HL-60 (cell line): ENCODE results near the gene PRDX3.

Experiments used
- DNase-seq, 2 experiments: peaks; one replicate each; pipeline ENCODE4 v3.0.0-alpha.2; 2010 to 2020; ENCODE audit warnings: low read depth in 1 of 2, low spot score in 1 of 2
- H3K27ac ChIP-seq: fragments of 250-450 bp; sonication (Bioruptor Pico); replicated peaks from 2 replicates; pipeline ENCODE4 v1.5.1; 2020; ENCODE audit warnings: mild to moderate bottlenecking, moderate library complexity
- H3K27me3 ChIP-seq: fragments of 250-450 bp; sonication (Bioruptor Pico); 2 replicates; pipeline ENCODE4 v1.5.1; 2021; ENCODE audit warnings: mild to moderate bottlenecking, moderate library complexity; ENCODE audit not compliant: insufficient read depth, poor library complexity, severe bottlenecking
- H3K4me3 ChIP-seq: replicated peaks from 2 replicates; pipeline ENCODE4 v1.5.1; 2011; ENCODE audit warnings: mild to moderate bottlenecking, control low read depth, low read length; ENCODE audit not compliant: insufficient read depth
- GABPA ChIP-seq: IDR thresholded peaks from 2 replicates; pipeline ENCODE4 v1.6.1; 2012; ENCODE audit warnings: low read depth
- POLR2AphosphoS5 ChIP-seq: IDR thresholded peaks from 2 replicates; pipeline ENCODE4 v1.6.1; 2012; ENCODE audit warnings: low read depth
- SPI1 ChIP-seq: IDR thresholded peaks from 2 replicates; pipeline ENCODE4 v1.6.1; 2012; ENCODE audit warnings: low read depth, mild to moderate bottlenecking, borderline replicate concordance
- TF ChIP-seq, protein P1 (sequence below): IDR thresholded peaks from one replicate; pipeline ENCODE4 v1.5.1; 2011; ENCODE audit warnings: low read length, control low read depth, inconsistent platforms; ENCODE audit not compliant: insufficient read depth
- TF ChIP-seq, protein P2 (sequence below): IDR thresholded peaks from 2 replicates; pipeline ENCODE4 v1.6.1; 2012; ENCODE audit warnings: low read depth; ENCODE audit not compliant: insufficient replicate concordance

Gene PRDX3

DNA sequence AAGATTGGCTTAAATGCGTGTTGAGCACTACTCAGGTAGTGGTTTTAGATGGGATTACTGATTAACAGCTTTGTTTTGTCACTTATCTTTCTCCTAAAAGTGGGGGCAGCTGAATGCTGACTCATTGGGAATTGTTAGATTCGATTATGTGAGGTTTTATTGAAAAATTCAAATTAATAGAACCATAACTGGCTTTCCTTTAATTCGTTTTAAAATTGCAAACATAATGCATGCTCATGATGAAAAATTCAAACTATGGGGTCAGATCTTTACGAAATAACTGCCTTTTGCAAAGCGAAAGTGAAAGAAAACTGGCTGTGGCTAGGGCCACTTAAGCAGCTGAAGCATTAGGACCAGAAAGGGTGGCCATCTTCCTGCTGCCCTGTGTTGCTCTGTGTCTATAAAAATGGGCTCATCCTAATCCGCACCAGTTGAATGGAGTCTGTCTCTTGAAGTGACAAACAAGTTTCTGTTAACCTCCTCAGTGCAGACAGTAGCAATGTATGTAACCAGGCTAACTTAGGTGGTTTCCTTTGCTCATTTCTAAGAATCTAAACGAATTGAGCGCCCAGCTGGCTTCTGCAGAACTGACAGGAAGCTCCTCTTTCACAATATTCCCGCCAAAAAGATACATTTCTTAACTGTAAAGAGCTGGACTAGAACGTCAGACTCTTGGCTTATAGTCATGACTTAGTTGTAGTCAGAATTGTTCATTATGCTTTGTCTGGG lies 46.9 kb downstream of the PRDX3 start:
- Histone ChIP-seq H3K27ac (peak overlapping the region; percentile 97), H3K27me3 (no peaks in the 10 kb centered on the region)

DNA sequence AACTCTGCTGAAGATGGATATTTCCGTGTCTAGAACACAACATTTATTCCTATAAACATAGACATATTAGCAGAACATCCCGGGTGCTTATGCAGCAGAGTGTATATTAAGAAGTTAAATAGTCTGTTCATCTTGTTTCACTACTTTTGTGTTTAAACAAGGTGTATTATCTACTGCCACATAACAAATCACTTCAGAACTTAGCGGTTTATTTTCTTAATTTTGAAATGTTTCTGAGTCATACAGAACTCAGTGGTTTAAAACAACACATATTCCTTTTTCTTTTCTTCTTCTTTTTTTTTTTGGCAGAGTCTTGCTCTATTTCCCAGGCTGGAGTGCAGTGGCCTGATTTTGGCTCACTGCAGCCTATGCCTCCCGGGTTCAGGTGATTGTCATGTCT lies 48.9 kb downstream of the PRDX3 start:
- TF ChIP-seq, protein P1, sequence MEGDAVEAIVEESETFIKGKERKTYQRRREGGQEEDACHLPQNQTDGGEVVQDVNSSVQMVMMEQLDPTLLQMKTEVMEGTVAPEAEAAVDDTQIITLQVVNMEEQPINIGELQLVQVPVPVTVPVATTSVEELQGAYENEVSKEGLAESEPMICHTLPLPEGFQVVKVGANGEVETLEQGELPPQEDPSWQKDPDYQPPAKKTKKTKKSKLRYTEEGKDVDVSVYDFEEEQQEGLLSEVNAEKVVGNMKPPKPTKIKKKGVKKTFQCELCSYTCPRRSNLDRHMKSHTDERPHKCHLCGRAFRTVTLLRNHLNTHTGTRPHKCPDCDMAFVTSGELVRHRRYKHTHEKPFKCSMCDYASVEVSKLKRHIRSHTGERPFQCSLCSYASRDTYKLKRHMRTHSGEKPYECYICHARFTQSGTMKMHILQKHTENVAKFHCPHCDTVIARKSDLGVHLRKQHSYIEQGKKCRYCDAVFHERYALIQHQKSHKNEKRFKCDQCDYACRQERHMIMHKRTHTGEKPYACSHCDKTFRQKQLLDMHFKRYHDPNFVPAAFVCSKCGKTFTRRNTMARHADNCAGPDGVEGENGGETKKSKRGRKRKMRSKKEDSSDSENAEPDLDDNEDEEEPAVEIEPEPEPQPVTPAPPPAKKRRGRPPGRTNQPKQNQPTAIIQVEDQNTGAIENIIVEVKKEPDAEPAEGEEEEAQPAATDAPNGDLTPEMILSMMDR, result no peak
- TF ChIP-seq, protein P2, sequence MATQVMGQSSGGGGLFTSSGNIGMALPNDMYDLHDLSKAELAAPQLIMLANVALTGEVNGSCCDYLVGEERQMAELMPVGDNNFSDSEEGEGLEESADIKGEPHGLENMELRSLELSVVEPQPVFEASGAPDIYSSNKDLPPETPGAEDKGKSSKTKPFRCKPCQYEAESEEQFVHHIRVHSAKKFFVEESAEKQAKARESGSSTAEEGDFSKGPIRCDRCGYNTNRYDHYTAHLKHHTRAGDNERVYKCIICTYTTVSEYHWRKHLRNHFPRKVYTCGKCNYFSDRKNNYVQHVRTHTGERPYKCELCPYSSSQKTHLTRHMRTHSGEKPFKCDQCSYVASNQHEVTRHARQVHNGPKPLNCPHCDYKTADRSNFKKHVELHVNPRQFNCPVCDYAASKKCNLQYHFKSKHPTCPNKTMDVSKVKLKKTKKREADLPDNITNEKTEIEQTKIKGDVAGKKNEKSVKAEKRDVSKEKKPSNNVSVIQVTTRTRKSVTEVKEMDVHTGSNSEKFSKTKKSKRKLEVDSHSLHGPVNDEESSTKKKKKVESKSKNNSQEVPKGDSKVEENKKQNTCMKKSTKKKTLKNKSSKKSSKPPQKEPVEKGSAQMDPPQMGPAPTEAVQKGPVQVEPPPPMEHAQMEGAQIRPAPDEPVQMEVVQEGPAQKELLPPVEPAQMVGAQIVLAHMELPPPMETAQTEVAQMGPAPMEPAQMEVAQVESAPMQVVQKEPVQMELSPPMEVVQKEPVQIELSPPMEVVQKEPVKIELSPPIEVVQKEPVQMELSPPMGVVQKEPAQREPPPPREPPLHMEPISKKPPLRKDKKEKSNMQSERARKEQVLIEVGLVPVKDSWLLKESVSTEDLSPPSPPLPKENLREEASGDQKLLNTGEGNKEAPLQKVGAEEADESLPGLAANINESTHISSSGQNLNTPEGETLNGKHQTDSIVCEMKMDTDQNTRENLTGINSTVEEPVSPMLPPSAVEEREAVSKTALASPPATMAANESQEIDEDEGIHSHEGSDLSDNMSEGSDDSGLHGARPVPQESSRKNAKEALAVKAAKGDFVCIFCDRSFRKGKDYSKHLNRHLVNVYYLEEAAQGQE, result no peak
- TF ChIP-seq GABPA (no peak), POLR2AphosphoS5 (no peak), SPI1 (no peak)
- H3K27ac ChIP-seq, result peak overlapping the region; percentile 97
- no peak overlapping the region for H3K4me3 ChIP-seq
- no peaks in the 10 kb centered on the region for H3K27me3 ChIP-seq
- DNase-seq, result no peak

More for the DNA sequence above, 46.9 kb downstream of the PRDX3 start:
- peak; percentile 57 for TF ChIP-seq POLR2AphosphoS5
- 0 out of 2 replicates have a peak, but pooled peaks have one; percentile 18 for TF ChIP-seq GABPA
- TF ChIP-seq, protein P2, result no peak
- peak overlapping the region; percentile 13 for H3K4me3 ChIP-seq
- DNase-seq, result peak; percentile 71 to 89

DNA sequence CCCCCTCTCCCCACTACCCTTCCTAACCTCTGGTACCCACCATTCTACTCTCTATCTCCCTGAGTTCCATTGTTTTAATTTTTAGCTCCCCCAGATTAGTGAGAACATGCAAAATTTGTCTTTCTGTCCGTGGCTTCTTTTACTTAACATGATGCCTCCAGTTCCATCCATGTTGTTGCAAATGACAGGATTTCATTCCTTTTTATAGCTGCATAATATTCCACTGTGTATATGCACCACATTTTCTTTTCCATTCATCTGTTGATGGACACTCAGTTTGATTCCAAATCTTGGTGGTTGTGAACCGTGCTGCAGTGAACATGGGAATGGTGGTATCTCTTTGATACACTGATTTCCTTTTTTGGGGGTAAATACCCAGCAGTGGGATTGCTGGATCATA lies 52.7 kb downstream of the PRDX3 start:
- DNase-seq, result no peak
- TF ChIP-seq, protein P1, result no peak
- TF ChIP-seq, protein P2, result no peak
- TF ChIP-seq POLR2AphosphoS5 (no peak), GABPA (no peak), SPI1 (no peak)
- Histone ChIP-seq H3K27me3 (no peaks in the 10 kb centered on the region), H3K4me3 (no peak overlapping the region), H3K27ac (no peak overlapping the region)
